OCI-LY7 (cell line): Measurements from ENCODE around the gene ANKRD2. TPM values are rescaled to one million over a fixed set of nuclear protein-coding genes. Genes with fewer than 3 reads are reported as not detected.

ENCODE experiments used
- BruUV-seq: library from RNA; stranded (reverse); fragments of 400-500 nt; replicated peaks from 2 replicates; lab custom pipeline; 2021; lab: Mats Ljungman, UMichigan
- CTCF ChIA-PET: fragments of 300-600 bp; sonication (Branson Sonifier 250); formaldehyde crosslinking; loops from one replicate; lab custom pipeline; 2022; ENCODE audit warnings: antibody characterized with exemption; ENCODE audit not compliant: unreplicated experiment; lab: Charles Lee
- POLR2A ChIA-PET: fragments of 300-600 bp; sonication (Branson Sonifier 250); formaldehyde crosslinking; loops from one replicate; lab custom pipeline; 2022; ENCODE audit warnings: antibody characterized with exemption; lab: Charles Lee
- DNase-seq: peaks from one replicate; pipeline ENCODE4 v3.0.0-alpha.2; 2015; ENCODE audit warnings: low spot score
- H2AFZ ChIP-seq: fragments of 200-600 bp; sonication (generic), shearing (Covaris generic); 2 replicates; pipeline ENCODE4 v1.6.1; 2014; ENCODE audit warnings: mild to moderate bottlenecking, antibody characterized with exemption, low read length, moderate library complexity
- H3K27ac ChIP-seq: fragments of 200-600 bp; sonication (generic); 2 replicates; pipeline ENCODE4 v1.5.1; 2014; ENCODE audit warnings: mixed run types, low read depth, mild to moderate bottlenecking, moderate library complexity, low read length, inconsistent platforms; ENCODE audit not compliant: poor library complexity, severe bottlenecking
- H3K36me3 ChIP-seq: fragments of 200-600 bp; sonication (generic); 2 replicates; pipeline ENCODE4 v1.6.1; 2014; ENCODE audit warnings: mild to moderate bottlenecking, antibody characterized with exemption, low read length, moderate library complexity, mixed read lengths; ENCODE audit not compliant: insufficient read depth
- H3K4me1 ChIP-seq: fragments of 200-600 bp; sonication (generic); 2 replicates; pipeline ENCODE4 v1.5.1; 2014; ENCODE audit warnings: mild to moderate bottlenecking, low read length; ENCODE audit not compliant: insufficient read depth, poor library complexity, severe bottlenecking
- H3K4me2 ChIP-seq: fragments of 200-600 bp; sonication (generic); 2 replicates; pipeline ENCODE4 v1.6.1; 2014; ENCODE audit warnings: mild to moderate bottlenecking, low read length
- H3K4me3 ChIP-seq: fragments of 200-600 bp; sonication (generic); 2 replicates; pipeline ENCODE4 v1.5.1; 2014; ENCODE audit warnings: mild to moderate bottlenecking, low read depth, low read length; ENCODE audit not compliant: poor library complexity, severe bottlenecking
- H3K79me2 ChIP-seq: fragments of 200-600 bp; sonication (generic); 2 replicates; pipeline ENCODE4 v1.6.1; 2016; ENCODE audit warnings: low read depth, mild to moderate bottlenecking, low read length, moderate library complexity, mixed read lengths; ENCODE audit not compliant: insufficient read depth
- H3K9me2 ChIP-seq: fragments of 200-600 bp; sonication (generic); 2 replicates; pipeline ENCODE4 v1.6.1; 2016; ENCODE audit warnings: mild to moderate bottlenecking, low read length, mixed read lengths; ENCODE audit not compliant: insufficient read depth
- H3K9me3 ChIP-seq: fragments of 200-600 bp; sonication (generic); 2 replicates; pipeline ENCODE4 v1.6.1; 2014; ENCODE audit warnings: mild to moderate bottlenecking, mixed run types, low read length, mixed read lengths
- H4K20me1 ChIP-seq: fragments of 200-600 bp; sonication (generic); 2 replicates; pipeline ENCODE4 v1.6.1; 2014; ENCODE audit warnings: mild to moderate bottlenecking, antibody characterized with exemption, low read length, moderate library complexity, mixed read lengths; ENCODE audit not compliant: insufficient read depth
- EZH2phosphoT487 ChIP-seq: fragments of 200-600 bp; sonication (generic); IDR thresholded peaks from 2 replicates; pipeline ENCODE4 v1.6.1; 2018; ENCODE audit warnings: low read depth, borderline replicate concordance, mild to moderate bottlenecking, mixed run types, antibody characterized with exemption, low read length, moderate library complexity, mixed read lengths
- intact Hi-C: fragments of 100-400 bp; cut with micrococcal nuclease; formaldehyde crosslinking; loops from one replicate; pipeline ENCODE4 v1.10.0; 2022; ENCODE audit not compliant: unreplicated experiment
- total RNA-seq, 2 experiments: library from RNA; depleted of rRNA in 1 of 2; stranded (reverse); fragments of >200 nt in 1 of 2; shearing (Covaris generic) in 1 of 2; gene quantifications; 2 replicates each; pipeline ENCODE4 v1.2.3, GENCODE V29; 2014 to 2022
- TF ChIP-seq, protein P1 (sequence below): fragments of 200-600 bp; sonication (generic); conservative IDR thresholded peaks from 2 replicates; pipeline ENCODE4 v1.5.1; 2014; ENCODE audit warnings: mild to moderate bottlenecking, antibody characterized with exemption, low read length, moderate library complexity, mixed read lengths

Gene ANKRD2
- total RNA-seq, 2 experiments from 2014 or later, result not detected

DNA sequence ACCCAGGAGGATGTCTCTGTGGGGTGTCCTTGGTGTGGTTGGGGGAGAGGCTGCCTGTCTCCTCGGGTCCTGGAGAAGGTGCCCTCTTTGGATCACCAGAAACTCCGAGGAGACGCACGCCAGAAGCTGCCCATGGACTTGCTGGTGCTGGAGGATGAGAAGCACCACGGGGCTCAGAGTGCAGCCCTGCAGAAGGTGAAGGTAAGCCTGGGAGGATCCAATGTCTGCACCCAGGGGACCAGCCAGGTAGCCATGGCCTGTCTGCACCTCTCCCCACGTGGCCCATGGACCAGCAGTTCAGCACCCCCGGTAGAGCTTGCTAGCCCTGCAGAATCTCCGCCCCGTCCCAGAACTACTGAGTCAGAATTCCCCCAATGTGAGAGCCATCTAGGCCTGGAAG, 5.1 kb downstream of the ANKRD2 start:
- no peak for DNase-seq
- CTCF ChIA-PET, result no interaction called here
- H3K9me3 ChIP-seq, result no peaks in the 10 kb centered on the region
- H3K4me2 ChIP-seq, result no peak overlapping the region
- POLR2A ChIA-PET, result interaction anchor here (0.6 kb wide), 1 partner anchor 14 kb away, joined by 4 read pairs; no protein-coding TSS in a partner anchor
- intact Hi-C loops, result no loop called here
- no peak overlapping the region for H3K4me3 ChIP-seq
- H3K27ac ChIP-seq, result no peak overlapping the region
- H3K9me2 ChIP-seq, result no peaks in the 10 kb centered on the region
- H3K36me3 ChIP-seq, result no peaks in the 10 kb centered on the region
- TF ChIP-seq EZH2phosphoT487, result no peak
- no peaks in the 10 kb centered on the region for H3K4me1 ChIP-seq
- no peak overlapping the region for H2AFZ ChIP-seq
- no TSS peak for BruUV-seq
- H3K79me2 ChIP-seq, result no peaks in the 10 kb centered on the region
- no peaks in the 10 kb centered on the region for H4K20me1 ChIP-seq

- POLR2A ChIA-PET, result interaction anchor here (0.6 kb wide), 1 partner anchor 790 kb away, joined by 4 read pairs; no protein-coding TSS in a partner anchor
- Histone ChIP-seq H2AFZ (no peak overlapping the region), H3K9me3 (no peaks in the 10 kb centered on the region), H4K20me1 (no peaks in the 10 kb centered on the region), H3K79me2 (no peaks in the 10 kb centered on the region), H3K27ac (no peak overlapping the region), H3K36me3 (no peaks in the 10 kb centered on the region), H3K9me2 (no peaks in the 10 kb centered on the region), H3K4me1 (no peaks in the 10 kb centered on the region), H3K4me3 (no peak overlapping the region), H3K4me2 (no peak overlapping the region)
- CTCF ChIA-PET, result no interaction called here
- no TSS peak for BruUV-seq
- TF ChIP-seq, protein P1, sequence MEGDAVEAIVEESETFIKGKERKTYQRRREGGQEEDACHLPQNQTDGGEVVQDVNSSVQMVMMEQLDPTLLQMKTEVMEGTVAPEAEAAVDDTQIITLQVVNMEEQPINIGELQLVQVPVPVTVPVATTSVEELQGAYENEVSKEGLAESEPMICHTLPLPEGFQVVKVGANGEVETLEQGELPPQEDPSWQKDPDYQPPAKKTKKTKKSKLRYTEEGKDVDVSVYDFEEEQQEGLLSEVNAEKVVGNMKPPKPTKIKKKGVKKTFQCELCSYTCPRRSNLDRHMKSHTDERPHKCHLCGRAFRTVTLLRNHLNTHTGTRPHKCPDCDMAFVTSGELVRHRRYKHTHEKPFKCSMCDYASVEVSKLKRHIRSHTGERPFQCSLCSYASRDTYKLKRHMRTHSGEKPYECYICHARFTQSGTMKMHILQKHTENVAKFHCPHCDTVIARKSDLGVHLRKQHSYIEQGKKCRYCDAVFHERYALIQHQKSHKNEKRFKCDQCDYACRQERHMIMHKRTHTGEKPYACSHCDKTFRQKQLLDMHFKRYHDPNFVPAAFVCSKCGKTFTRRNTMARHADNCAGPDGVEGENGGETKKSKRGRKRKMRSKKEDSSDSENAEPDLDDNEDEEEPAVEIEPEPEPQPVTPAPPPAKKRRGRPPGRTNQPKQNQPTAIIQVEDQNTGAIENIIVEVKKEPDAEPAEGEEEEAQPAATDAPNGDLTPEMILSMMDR, result no peak
- no peak for TF ChIP-seq EZH2phosphoT487
- no peak for DNase-seq
- intact Hi-C loops, result no loop called here
These were observed 5.7 kb downstream of the ANKRD2 start for GRCh38 chr10:97578171-97578844.

- POLR2A ChIA-PET, result no interaction called here
- H3K4me1 ChIP-seq, result no peaks in the 10 kb centered on the region
- H3K27ac ChIP-seq, result no peak overlapping the region
- intact Hi-C loops, result no loop called here
- TF ChIP-seq, protein P1, result no peak
- no peak for TF ChIP-seq EZH2phosphoT487
- DNase-seq, result no peak
- H3K36me3 ChIP-seq, result no peaks in the 10 kb centered on the region
- no peaks in the 10 kb centered on the region for H4K20me1 ChIP-seq
- no peak overlapping the region for H3K4me2 ChIP-seq
- no peak overlapping the region for H2AFZ ChIP-seq
- H3K9me2 ChIP-seq, result no peaks in the 10 kb centered on the region
- CTCF ChIA-PET, result interaction anchor here (0.6 kb wide), 1 partner anchor 289 kb away, joined by 3 read pairs; no protein-coding TSS in a partner anchor
- no peak overlapping the region for H3K4me3 ChIP-seq
- no TSS peak for BruUV-seq
- H3K79me2 ChIP-seq, result no peaks in the 10 kb centered on the region
- H3K9me3 ChIP-seq, result no peaks in the 10 kb centered on the region
These were observed 8.1 kb downstream of the ANKRD2 start for GRCh38 chr10:97580421-97581367.
